ENCODE measurements around the gene GATA5.
"Not testable (repeated sequence)": the region's sequence is repeated elsewhere in the genome, so short reads cannot be mapped to it uniquely, and the experiment has no call there.

Gene GATA5

DNA sequence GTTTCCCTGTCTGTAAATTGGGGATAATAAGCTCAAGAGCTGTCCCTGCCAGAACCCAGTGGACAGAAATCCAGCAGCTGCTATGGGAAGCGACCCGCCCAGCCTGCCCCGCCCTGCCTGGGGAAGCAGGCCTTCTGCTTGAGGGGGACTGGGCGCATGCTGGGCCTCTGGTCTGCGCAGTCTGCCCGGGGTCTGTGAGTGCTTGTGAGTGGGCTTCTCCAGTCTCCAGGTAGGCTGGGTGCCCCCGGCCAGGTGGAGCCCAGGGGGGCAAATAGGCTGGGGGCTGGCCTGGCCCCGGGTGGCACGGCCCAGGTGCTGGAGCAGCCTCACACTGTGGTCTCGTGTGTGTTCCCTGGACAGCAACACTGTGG lies 47.8 kb downstream of the GATA5 start:
- no peak overlapping the region for H2BK5ac ChIP-seq (ENCODE audit: low read length)
- no peaks in the 10 kb centered on the region for H3K36me3 ChIP-seq (ENCODE audit: control insufficient read depth, insufficient read depth, low read length)
- WGBS (ENCODE audit: extremely low coverage, insufficient coverage, low lambda C conversion rate) = no CpG with 5 or more reads among the region's 10 CpGs
- no peak overlapping the region for H2BK120ac ChIP-seq (ENCODE audit: low read depth, low read length)
- H3K56ac ChIP-seq (ENCODE audit: low read length) = peak overlapping the region; percentile 42
- no peak overlapping the region for H4K8ac ChIP-seq (ENCODE audit: low read depth, low read length)
- no peak overlapping the region for H3K4me2 ChIP-seq (ENCODE audit: low read length)
- no peaks in the 10 kb centered on the region for H3K79me2 ChIP-seq (ENCODE audit: control insufficient read depth, insufficient read depth, low read length)
- no peak overlapping the region for H3K9ac ChIP-seq (ENCODE audit: low read length)
- no peaks in the 10 kb centered on the region for H3K79me1 ChIP-seq (ENCODE audit: low read length)
- H2BK15ac ChIP-seq (replicated peaks; ENCODE audit: low read depth) = no peak overlapping the region
- H3K4me3 ChIP-seq (ENCODE audit: low read length) = no peak overlapping the region
- no peak overlapping the region for H3K27ac ChIP-seq (ENCODE audit: low read depth, low read length)
- H3K27me3 ChIP-seq (ENCODE audit: insufficient read depth, low read length, poor library complexity) = no peaks in the 10 kb centered on the region
- H2AK5ac ChIP-seq (ENCODE audit: low read length) = no peak overlapping the region
- no peak overlapping the region for H3K23ac ChIP-seq (ENCODE audit: low read length)
- no peak overlapping the region for H3K18ac ChIP-seq (ENCODE audit: low read length)
- no peak for DNase-seq
- H3K4me1 ChIP-seq (ENCODE audit: control insufficient read depth, low read depth, low read length) = peaks cover 7% of the 10 kb centered on the region
- no peak overlapping the region for H4K5ac ChIP-seq (ENCODE audit: low read length)
- no peak overlapping the region for H3K4ac ChIP-seq (ENCODE audit: low read depth, low read length)

DNA sequence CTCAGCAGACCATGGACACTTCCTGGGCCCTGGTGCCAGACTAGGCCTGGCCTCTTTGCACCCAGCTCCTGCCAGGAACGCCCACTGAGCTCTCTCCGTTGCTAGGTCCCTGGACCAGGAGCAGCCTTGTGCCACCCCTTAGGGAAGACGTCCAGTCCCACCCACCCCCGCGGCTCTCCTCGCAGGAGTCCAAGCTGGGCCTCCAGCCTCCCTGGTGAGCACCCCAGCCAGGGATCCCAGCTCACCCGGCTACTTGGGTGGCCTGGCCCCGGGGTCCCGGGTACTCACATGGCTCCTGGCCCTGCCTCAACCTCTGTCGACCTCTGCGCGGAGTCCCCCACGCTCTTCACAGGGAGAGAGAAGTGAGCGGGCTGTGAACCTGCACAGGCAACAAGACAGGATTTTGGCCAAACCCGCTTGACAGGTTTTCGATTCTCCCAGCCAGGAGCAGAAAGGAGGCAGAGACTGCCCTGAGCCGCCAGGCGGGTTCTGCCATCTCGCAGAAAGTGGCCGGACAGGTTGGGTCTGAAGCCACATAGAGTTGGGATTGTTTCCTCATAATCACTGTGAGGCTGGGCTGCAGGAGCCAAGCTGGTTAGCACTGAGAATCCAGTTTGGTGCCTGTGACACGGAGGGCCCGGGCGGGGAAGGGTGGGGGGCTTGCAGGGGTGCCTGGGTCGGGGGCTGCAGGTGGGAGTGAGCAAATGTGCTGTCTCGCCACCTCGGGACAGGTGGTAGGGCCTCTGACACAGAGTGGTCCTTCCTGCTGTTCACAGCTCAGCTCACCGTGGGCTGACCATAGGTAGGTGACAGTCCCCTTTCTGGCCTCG lies 48.4 kb downstream of the GATA5 start, which contains the start of gene RBBP8NL:
Gene RBBP8NL, minus strand, starts transcription at position 368 of the 830 bp plus-strand sequence. CDS start 7,892 bp downstream, outside the sequence.
- Histone ChIP-seq H3K27me3 (ENCODE audit: insufficient read depth, low read length, poor library complexity) (no peaks in the 10 kb centered on the region), H3K56ac (ENCODE audit: low read length) (peak within 1 kb of the TSS; percentile 65), H3K79me1 (ENCODE audit: low read length) (no peaks in the 10 kb centered on the region), H3K27ac (ENCODE audit: low read depth, low read length) (no peak within 1 kb of the TSS), H3K18ac (ENCODE audit: low read length) (no peak within 1 kb of the TSS), H2BK15ac (replicated peaks; ENCODE audit: low read depth) (no peak within 1 kb of the TSS), H3K4me3 (ENCODE audit: low read length) (no peak within 1 kb of the TSS), H4K5ac (ENCODE audit: low read length) (no peak within 1 kb of the TSS), H2BK120ac (ENCODE audit: low read depth, low read length) (no peak within 1 kb of the TSS), H3K4ac (ENCODE audit: low read depth, low read length) (peak within 1 kb of the TSS; percentile 11), H3K9ac (ENCODE audit: low read length) (peak within 1 kb of the TSS; percentile 8), H3K4me2 (ENCODE audit: low read length) (no peak within 1 kb of the TSS), H4K8ac (ENCODE audit: low read depth, low read length) (no peak within 1 kb of the TSS), H3K79me2 (ENCODE audit: control insufficient read depth, insufficient read depth, low read length) (no peaks in the 10 kb centered on the region), H3K36me3 (ENCODE audit: control insufficient read depth, insufficient read depth, low read length) (no peaks in the 10 kb centered on the region), H3K23ac (ENCODE audit: low read length) (no peak within 1 kb of the TSS), H2AK5ac (ENCODE audit: low read length) (no peak within 1 kb of the TSS), H2BK5ac (ENCODE audit: low read length) (no peak within 1 kb of the TSS), H3K4me1 (ENCODE audit: control insufficient read depth, low read depth, low read length) (peaks cover 7% of the 10 kb centered on the region)
- DNase-seq = peak; percentile 94
- WGBS (ENCODE audit: extremely low coverage, insufficient coverage, low lambda C conversion rate) = no CpG with 5 or more reads among the region's 28 CpGs

DNA sequence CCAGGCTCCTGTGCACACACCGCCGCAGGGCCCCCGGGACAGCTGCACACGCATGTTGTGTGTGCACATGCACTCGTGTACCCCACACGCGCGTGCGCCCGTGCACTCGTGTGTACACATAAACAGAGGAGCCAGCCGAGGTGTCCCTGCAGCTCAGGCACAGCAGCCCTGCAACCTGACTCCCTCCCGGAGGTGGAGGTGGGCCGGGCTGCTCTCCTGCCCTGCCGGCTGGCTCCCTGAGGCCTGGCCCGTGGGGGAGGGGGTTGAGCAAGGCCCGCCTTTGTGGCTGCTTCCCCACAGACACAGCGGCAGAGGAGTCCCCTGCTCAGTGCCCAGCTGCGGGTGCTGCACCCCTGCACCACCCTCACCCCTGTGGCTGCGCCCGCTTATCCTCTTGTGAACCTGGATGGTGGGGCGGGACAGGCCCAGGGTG lies 49.1 kb downstream of the GATA5 start:
- Histone ChIP-seq H4K5ac (ENCODE audit: low read length) (no peak overlapping the region), H3K4me1 (ENCODE audit: control insufficient read depth, low read depth, low read length) (peaks cover 7% of the 10 kb centered on the region), H2AK5ac (ENCODE audit: low read length) (no peak overlapping the region), H3K79me1 (ENCODE audit: low read length) (no peaks in the 10 kb centered on the region), H2BK5ac (ENCODE audit: low read length) (no peak overlapping the region), H3K9ac (ENCODE audit: low read length) (peak overlapping the region; percentile 8), H3K4me3 (ENCODE audit: low read length) (no peak overlapping the region), H3K18ac (ENCODE audit: low read length) (no peak overlapping the region), H2BK15ac (replicated peaks; ENCODE audit: low read depth) (no peak overlapping the region), H3K27me3 (ENCODE audit: insufficient read depth, low read length, poor library complexity) (no peaks in the 10 kb centered on the region), H3K4me2 (ENCODE audit: low read length) (no peak overlapping the region), H2BK120ac (ENCODE audit: low read depth, low read length) (no peak overlapping the region), H3K4ac (ENCODE audit: low read depth, low read length) (no peak overlapping the region), H3K27ac (ENCODE audit: low read depth, low read length) (no peak overlapping the region), H3K56ac (ENCODE audit: low read length) (peak overlapping the region; percentile 65), H3K36me3 (ENCODE audit: control insufficient read depth, insufficient read depth, low read length) (no peaks in the 10 kb centered on the region), H4K8ac (ENCODE audit: low read depth, low read length) (no peak overlapping the region), H3K23ac (ENCODE audit: low read length) (no peak overlapping the region), H3K79me2 (ENCODE audit: control insufficient read depth, insufficient read depth, low read length) (no peaks in the 10 kb centered on the region)
- WGBS (ENCODE audit: extremely low coverage, insufficient coverage, low lambda C conversion rate) = no CpG with 5 or more reads among the region's 22 CpGs
- peak; percentile 64 for DNase-seq

DNA sequence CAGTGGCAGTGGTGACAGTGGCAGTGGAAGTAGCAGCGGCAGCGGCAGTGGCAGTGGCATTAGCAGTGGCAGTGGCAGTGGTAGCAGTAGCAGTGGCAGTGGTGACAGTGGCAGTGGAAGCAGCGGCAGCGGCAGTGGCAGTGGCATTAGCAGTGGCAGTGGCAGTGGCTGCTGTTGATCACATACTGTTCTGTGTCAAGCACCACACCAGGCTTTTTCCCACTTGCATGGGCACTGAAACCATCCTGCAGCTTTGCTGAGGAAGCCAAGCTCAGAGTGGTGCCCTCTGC lies 49.8 kb downstream of the GATA5 start:
- H3K4me2 ChIP-seq (ENCODE audit: low read length); H3K27ac ChIP-seq (ENCODE audit: low read depth, low read length); H3K27me3 ChIP-seq (ENCODE audit: insufficient read depth, low read length, poor library complexity); H3K23ac ChIP-seq (ENCODE audit: low read length); H4K8ac ChIP-seq (ENCODE audit: low read depth, low read length); DNase-seq; H2BK120ac ChIP-seq (ENCODE audit: low read depth, low read length); H3K4me1 ChIP-seq (ENCODE audit: control insufficient read depth, low read depth, low read length); H3K79me1 ChIP-seq (ENCODE audit: low read length); H3K4ac ChIP-seq (ENCODE audit: low read depth, low read length); H3K9ac ChIP-seq (ENCODE audit: low read length); H2AK5ac ChIP-seq (ENCODE audit: low read length); H3K36me3 ChIP-seq (ENCODE audit: control insufficient read depth, insufficient read depth, low read length); H2BK15ac ChIP-seq (replicated peaks; ENCODE audit: low read depth); H3K18ac ChIP-seq (ENCODE audit: low read length); H4K5ac ChIP-seq (ENCODE audit: low read length); H3K4me3 ChIP-seq (ENCODE audit: low read length); H3K79me2 ChIP-seq (ENCODE audit: control insufficient read depth, insufficient read depth, low read length); H2BK5ac ChIP-seq (ENCODE audit: low read length); H3K56ac ChIP-seq (ENCODE audit: low read length): not testable (repeated sequence)
- no CpG with 5 or more reads among the region's 4 CpGs for WGBS (ENCODE audit: extremely low coverage, insufficient coverage, low lambda C conversion rate)

DNA sequence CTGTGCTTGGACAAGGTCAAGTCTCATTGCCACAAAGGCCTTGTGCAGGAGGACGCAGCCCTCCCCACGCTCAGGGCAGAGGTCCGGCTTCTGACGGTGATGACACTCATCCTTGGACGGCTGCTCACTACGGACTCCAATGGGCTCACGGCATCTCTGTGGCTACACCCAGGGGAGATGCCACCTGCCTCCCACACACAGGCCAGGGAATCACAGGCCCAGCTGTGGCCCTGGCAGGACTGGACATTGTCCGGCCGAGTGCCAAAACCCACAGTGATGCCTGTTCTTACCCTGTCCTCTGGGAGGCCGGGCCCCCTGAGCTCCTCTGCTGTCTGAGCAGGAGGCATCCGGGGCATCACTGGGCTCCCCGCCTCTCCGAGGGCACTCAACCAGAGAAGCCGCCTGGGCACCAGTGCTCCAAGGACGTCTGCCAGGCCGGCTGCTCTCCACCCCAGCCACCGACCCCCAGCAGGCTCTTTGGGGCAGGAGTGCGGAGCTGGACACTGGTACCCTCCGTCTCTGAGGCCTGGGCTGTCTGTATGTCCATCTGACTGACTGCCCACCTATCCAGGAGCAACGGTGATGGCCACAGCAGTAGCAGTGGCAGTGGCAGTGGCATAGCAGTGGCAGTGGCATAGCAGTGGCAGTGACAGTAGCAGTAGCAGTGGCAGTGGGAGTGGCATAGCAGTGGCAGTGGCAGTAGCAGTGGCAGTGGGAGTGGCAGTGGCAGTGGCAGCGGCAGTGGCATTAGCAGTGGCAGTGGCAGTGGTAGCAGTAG lies 50.3 kb downstream of the GATA5 start:
- no peaks in the 10 kb centered on the region for H3K79me1 ChIP-seq (ENCODE audit: low read length)
- H3K23ac ChIP-seq (ENCODE audit: low read length) = no peak overlapping the region
- no peaks in the 10 kb centered on the region for H3K27me3 ChIP-seq (ENCODE audit: insufficient read depth, low read length, poor library complexity)
- WGBS (ENCODE audit: extremely low coverage, insufficient coverage, low lambda C conversion rate) = no CpG with 5 or more reads among the region's 21 CpGs
- no peak overlapping the region for H3K18ac ChIP-seq (ENCODE audit: low read length)
- no peak overlapping the region for H3K27ac ChIP-seq (ENCODE audit: low read depth, low read length)
- H2AK5ac ChIP-seq (ENCODE audit: low read length) = no peak overlapping the region
- no peak overlapping the region for H3K4me3 ChIP-seq (ENCODE audit: low read length)
- no peak overlapping the region for H3K9ac ChIP-seq (ENCODE audit: low read length)
- no peak overlapping the region for H4K8ac ChIP-seq (ENCODE audit: low read depth, low read length)
- H4K5ac ChIP-seq (ENCODE audit: low read length) = no peak overlapping the region
- peaks cover 7% of the 10 kb centered on the region for H3K4me1 ChIP-seq (ENCODE audit: control insufficient read depth, low read depth, low read length)
- H3K56ac ChIP-seq (ENCODE audit: low read length) = no peak overlapping the region
- H3K4ac ChIP-seq (ENCODE audit: low read depth, low read length) = no peak overlapping the region
- H3K36me3 ChIP-seq (ENCODE audit: control insufficient read depth, insufficient read depth, low read length) = no peaks in the 10 kb centered on the region
- DNase-seq = no peak
- no peak overlapping the region for H2BK120ac ChIP-seq (ENCODE audit: low read depth, low read length)
- H2BK5ac ChIP-seq (ENCODE audit: low read length) = no peak overlapping the region
- H3K4me2 ChIP-seq (ENCODE audit: low read length) = no peak overlapping the region
- no peaks in the 10 kb centered on the region for H3K79me2 ChIP-seq (ENCODE audit: control insufficient read depth, insufficient read depth, low read length)
- no peak overlapping the region for H2BK15ac ChIP-seq (replicated peaks; ENCODE audit: low read depth)

Data from mesendoderm (in vitro differentiated cells).